ENCODE measurements around the gene KRTAP16-1. TPM values are rescaled to one million over a fixed set of nuclear protein-coding genes. Genes with fewer than 3 reads are reported as not detected.

The KRTAP16-1 gene
- total RNA-seq, 1 experiment from 2014 or later = not detected

DNA sequence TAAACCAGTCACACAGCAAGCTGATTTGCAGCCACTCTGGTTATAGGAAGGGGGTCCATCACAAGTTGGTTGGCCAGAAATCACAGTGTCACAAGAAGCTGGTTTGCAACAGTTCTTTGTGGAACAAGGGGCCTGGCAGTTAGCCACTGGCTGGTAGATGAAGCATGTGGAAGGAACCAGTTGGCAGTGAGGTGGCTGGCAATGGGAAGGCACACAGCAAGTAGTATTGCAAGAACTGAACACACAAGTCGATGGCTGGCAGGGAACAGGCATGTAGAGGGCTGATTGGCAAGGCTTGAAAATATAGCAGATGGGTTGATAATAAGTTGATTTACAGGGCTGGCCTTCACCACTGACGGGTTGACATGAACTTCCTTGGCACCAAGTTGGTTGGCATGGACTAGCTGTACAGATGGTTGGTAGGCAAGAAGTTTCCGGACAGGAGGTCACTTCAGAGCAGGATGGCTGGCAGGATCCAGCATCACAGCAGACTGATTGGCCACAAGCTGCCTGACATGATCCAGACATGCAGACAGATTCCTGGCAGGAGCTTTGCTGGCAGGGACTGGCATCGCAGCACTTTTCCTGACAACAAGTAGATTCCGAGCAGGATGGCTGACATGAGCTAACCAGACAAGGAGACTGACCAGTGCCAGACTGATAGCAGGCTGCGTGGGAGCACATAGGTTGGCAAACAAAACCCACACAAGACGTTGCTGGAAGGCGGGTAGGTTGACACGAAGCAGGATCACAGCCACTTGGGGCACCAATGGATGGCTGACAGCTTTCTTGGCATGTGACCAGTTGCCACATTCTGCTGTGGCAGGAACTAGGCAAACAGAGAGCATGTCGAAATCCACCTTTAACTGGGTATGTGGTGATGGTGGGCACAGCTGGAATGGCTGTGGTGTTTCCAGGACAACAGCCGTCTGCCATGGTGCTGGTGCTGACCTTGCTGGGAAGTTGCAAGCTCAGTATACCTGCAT is 6.9 kb downstream of the KRTAP16-1 start, which contains the start of gene KRTAP29-1:
Gene KRTAP29-1, minus strand, starts transcription at position 936 of the 986 bp plus-strand sequence. Its CDS starts 0 bp downstream, at position 936.
- CTCF ChIA-PET = no interaction called here
- Histone ChIP-seq H3K4me3 (no peak within 1 kb of the TSS), H3K9me3 (ENCODE audit: insufficient read depth, low read depth) (no peaks in the 10 kb centered on the region), H4K20me1 (ENCODE audit: insufficient read depth) (no peaks in the 10 kb centered on the region), H3K27me3 (ENCODE audit: insufficient read depth, low read depth) (no peaks in the 10 kb centered on the region), H3K4me2 (no peak within 1 kb of the TSS), H3K9me2 (ENCODE audit: insufficient read depth) (no peaks in the 10 kb centered on the region), H3K79me2 (ENCODE audit: low read depth) (no peaks in the 10 kb centered on the region), H3F3A (ENCODE audit: insufficient read depth, low read depth) (no peaks in the 10 kb centered on the region), H3K36me3 (ENCODE audit: low read depth) (no peaks in the 10 kb centered on the region), H3K4me1 (replicated peaks; ENCODE audit: insufficient read depth) (no peaks in the 10 kb centered on the region), H2AFZ (no peak within 1 kb of the TSS), H3K27ac (no peak within 1 kb of the TSS)
- no peak for DNase-seq
- no TSS peak for BruUV-seq (replicated peaks)
- intact Hi-C loops (cut with micrococcal nuclease; ENCODE audit: unreplicated experiment) = no loop called here
- TF ChIP-seq, protein P1, sequence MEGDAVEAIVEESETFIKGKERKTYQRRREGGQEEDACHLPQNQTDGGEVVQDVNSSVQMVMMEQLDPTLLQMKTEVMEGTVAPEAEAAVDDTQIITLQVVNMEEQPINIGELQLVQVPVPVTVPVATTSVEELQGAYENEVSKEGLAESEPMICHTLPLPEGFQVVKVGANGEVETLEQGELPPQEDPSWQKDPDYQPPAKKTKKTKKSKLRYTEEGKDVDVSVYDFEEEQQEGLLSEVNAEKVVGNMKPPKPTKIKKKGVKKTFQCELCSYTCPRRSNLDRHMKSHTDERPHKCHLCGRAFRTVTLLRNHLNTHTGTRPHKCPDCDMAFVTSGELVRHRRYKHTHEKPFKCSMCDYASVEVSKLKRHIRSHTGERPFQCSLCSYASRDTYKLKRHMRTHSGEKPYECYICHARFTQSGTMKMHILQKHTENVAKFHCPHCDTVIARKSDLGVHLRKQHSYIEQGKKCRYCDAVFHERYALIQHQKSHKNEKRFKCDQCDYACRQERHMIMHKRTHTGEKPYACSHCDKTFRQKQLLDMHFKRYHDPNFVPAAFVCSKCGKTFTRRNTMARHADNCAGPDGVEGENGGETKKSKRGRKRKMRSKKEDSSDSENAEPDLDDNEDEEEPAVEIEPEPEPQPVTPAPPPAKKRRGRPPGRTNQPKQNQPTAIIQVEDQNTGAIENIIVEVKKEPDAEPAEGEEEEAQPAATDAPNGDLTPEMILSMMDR (conservative IDR thresholded peaks at IDR 0.05) = no peak
- no peak for TF ChIP-seq EZH2 (IDR thresholded peaks at IDR 0.05; ENCODE audit: low read depth)
- POLR2A ChIA-PET (ENCODE audit: unreplicated experiment) = no interaction called here

DNA sequence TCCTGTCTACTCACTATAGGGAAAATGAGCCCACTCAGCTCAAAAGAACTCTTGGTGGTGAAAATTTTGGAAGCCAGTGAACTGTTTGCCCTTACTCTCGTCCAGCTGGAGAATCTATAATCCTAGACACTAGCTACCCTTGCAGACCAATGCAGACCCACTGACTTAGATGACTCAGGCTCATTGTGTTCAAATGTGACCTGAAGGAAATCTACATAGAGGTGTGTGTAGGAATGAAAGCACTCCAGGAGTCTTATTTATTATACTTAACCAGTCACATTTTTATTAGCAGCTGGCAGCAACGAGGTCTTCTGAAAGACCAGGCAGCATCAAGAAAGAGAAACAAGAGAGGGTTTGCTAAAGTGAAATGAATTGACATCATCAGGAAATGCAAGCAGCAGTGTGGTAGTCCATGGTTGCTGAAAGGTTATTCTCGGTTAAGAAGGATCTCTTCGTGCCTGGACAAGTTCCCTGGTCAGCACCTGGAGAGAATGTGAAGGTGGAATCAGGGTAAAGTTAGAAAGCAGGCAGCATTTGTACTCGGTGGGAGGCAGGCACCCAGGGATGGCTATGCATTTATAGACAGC is 7.8 kb downstream of the KRTAP16-1 start:
- H3K4me2 ChIP-seq = no peak overlapping the region
- H3K27me3 ChIP-seq (ENCODE audit: insufficient read depth, low read depth) = no peaks in the 10 kb centered on the region
- H4K20me1 ChIP-seq (ENCODE audit: insufficient read depth) = no peaks in the 10 kb centered on the region
- no peaks in the 10 kb centered on the region for H3F3A ChIP-seq (ENCODE audit: insufficient read depth, low read depth)
- no peaks in the 10 kb centered on the region for H3K9me2 ChIP-seq (ENCODE audit: insufficient read depth)
- no peaks in the 10 kb centered on the region for H3K9me3 ChIP-seq (ENCODE audit: insufficient read depth, low read depth)
- ChIA-PET POLR2A (ENCODE audit: unreplicated experiment) (interaction anchor here (0.6 kb wide), 1 partner anchor 89 kb away, joined by 4 read pairs; no protein-coding TSS in a partner anchor), CTCF (no interaction called here)
- H3K4me3 ChIP-seq = no peak overlapping the region
- H3K36me3 ChIP-seq (ENCODE audit: low read depth) = no peaks in the 10 kb centered on the region
- no peak overlapping the region for H3K27ac ChIP-seq
- no peaks in the 10 kb centered on the region for H3K4me1 ChIP-seq (replicated peaks; ENCODE audit: insufficient read depth)
- no peak for DNase-seq
- intact Hi-C loops (cut with micrococcal nuclease; ENCODE audit: unreplicated experiment) = no loop called here
- no TSS peak for BruUV-seq (replicated peaks)
- TF ChIP-seq EZH2 (IDR thresholded peaks at IDR 0.05; ENCODE audit: low read depth) = no peak
- TF ChIP-seq, protein P1 (conservative IDR thresholded peaks at IDR 0.05) = no peak
- H2AFZ ChIP-seq = no peak overlapping the region
- H3K79me2 ChIP-seq (ENCODE audit: low read depth) = no peaks in the 10 kb centered on the region

DNA sequence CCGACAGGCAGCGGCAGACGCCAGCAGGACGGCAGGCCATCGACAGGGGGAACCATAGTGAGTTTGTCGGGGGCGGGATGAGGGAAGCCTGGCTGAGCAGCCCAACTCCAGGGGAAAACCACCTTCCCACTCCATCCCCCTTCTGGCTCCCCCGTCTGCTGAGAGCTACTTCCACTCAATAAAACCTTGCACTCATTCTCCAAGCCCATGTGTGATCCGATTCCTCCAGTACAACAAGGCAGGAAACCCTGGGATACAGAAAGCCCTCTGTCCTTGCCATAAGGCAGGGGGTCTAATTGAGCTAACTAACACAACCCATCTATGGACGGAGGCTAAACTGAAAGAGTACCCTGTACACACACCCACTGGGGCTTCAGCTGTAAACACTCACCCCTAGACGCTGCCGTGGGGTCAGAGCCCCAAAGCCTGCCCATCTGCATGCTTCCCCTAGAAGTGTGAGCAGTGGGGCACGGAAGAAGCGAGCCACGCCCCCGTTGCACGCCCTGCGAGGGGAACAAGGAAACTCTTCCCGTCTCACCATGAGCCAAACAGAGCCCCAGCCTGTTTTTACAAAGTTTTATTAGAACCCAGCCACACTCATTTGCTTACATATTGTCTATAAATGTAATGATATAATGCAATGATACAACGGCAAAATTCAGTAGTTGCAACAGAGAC is 10.5 kb downstream of the KRTAP16-1 start:
- CTCF ChIA-PET = no interaction called here
- Histone ChIP-seq H3K4me1 (replicated peaks; ENCODE audit: insufficient read depth) (no peaks in the 10 kb centered on the region), H3F3A (ENCODE audit: insufficient read depth, low read depth) (no peaks in the 10 kb centered on the region), H2AFZ (no peak overlapping the region), H4K20me1 (ENCODE audit: insufficient read depth) (no peaks in the 10 kb centered on the region), H3K36me3 (ENCODE audit: low read depth) (no peaks in the 10 kb centered on the region), H3K4me2 (no peak overlapping the region), H3K27ac (no peak overlapping the region), H3K9me3 (ENCODE audit: insufficient read depth, low read depth) (no peaks in the 10 kb centered on the region), H3K4me3 (no peak overlapping the region), H3K79me2 (ENCODE audit: low read depth) (no peaks in the 10 kb centered on the region), H3K9me2 (ENCODE audit: insufficient read depth) (no peaks in the 10 kb centered on the region), H3K27me3 (ENCODE audit: insufficient read depth, low read depth) (no peaks in the 10 kb centered on the region)
- DNase-seq = no peak
- no peak for TF ChIP-seq EZH2 (IDR thresholded peaks at IDR 0.05; ENCODE audit: low read depth)
- POLR2A ChIA-PET (ENCODE audit: unreplicated experiment) = no interaction called here
- no TSS peak for BruUV-seq (replicated peaks)
- intact Hi-C loops (cut with micrococcal nuclease; ENCODE audit: unreplicated experiment) = no loop called here

Measured in PC-9 (cell line).